ENCODE results near the gene ACTRT1.

DNA sequence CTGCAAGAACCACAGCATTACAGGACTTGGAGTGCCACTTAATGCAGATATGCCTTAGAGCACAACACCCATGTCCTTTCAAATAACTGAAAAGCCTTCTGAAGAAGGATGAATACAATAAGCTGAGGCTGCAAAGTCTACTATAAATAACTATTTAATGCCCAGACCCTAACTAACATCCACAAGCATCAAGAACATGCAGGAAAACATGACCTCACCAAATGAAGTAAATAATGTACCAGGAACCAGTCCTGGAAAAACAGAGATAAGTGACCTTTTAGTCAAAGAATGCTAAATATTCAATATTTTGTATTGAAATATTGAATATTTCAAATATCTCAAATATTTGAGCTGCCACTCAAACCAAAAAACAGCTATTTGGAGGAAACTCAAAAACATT lies 16.9 kb downstream of the ACTRT1 start:
- TF ChIP-seq POLR2A (IDR thresholded peaks at IDR 0.05) (no peak), CTCF (IDR thresholded peaks at IDR 0.05) (no peak), POLR2AphosphoS5 (IDR thresholded peaks at IDR 0.05) (no peak), EP300 (IDR thresholded peaks at IDR 0.05) (no peak)

All from suprapubic skin (tissue), 4 donors.